Omental fat pad (tissue), 4 donors: ENCODE data around the gene CHPT1. TPM values are rescaled to one million over a fixed set of nuclear protein-coding genes. Genes with fewer than 3 reads are reported as not detected.

Experiments
- ATAC-seq: fragments of 150-250 bp; one replicate; pipeline ENCODE4 v1.9.1; 2016; ENCODE audit warnings: mild to moderate bottlenecking, moderate library complexity; ENCODE audit not compliant: low FRiP score
- DNase-seq: peaks from one replicate; pipeline ENCODE4 v3.0.0-alpha.2; 2019; ENCODE audit warnings: low spot score
- total RNA-seq, 4 donors: library from RNA; depleted of rRNA; stranded (reverse); fragments of >200 nt; gene quantifications; one replicate each; pipeline ENCODE4 v1.1.0, GENCODE V29; 2016
- TF ChIP-seq, protein P1 (sequence below), 3 donors: fragments of 450-650 bp; IDR thresholded peaks; one replicate each; pipeline ENCODE4 v1.5.1; 2016 to 2017; ENCODE audit warnings: antibody characterized with exemption in 3 of 3, mild to moderate bottlenecking in 3 of 3, moderate library complexity in 2 of 3

The CHPT1 gene
- total RNA-seq, 4 donors from 2014 or later = 43.8 to 107 (median 60.2) TPM

DNA sequence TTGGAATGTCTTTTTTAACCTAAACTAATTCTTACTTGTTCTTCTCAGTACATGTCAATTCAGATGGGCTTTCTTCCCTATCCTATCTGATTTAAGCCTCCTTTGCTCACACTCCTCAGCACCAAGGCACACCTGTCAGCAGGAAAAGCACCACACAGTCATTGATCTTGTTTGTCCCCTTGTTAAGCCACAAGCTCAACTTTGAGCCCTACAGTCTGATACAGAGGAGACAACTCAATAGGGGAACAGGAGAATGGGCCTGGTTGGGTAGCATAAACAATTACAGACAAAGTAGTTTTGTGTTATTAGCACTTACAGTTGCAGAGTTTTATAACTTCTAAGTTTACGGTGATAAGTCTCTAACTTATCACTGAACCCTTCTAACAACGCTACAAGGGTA lies 71.3 kb downstream of the CHPT1 start:
- ATAC-seq (no peak), DNase-seq (no peak)
- TF ChIP-seq, protein P1, sequence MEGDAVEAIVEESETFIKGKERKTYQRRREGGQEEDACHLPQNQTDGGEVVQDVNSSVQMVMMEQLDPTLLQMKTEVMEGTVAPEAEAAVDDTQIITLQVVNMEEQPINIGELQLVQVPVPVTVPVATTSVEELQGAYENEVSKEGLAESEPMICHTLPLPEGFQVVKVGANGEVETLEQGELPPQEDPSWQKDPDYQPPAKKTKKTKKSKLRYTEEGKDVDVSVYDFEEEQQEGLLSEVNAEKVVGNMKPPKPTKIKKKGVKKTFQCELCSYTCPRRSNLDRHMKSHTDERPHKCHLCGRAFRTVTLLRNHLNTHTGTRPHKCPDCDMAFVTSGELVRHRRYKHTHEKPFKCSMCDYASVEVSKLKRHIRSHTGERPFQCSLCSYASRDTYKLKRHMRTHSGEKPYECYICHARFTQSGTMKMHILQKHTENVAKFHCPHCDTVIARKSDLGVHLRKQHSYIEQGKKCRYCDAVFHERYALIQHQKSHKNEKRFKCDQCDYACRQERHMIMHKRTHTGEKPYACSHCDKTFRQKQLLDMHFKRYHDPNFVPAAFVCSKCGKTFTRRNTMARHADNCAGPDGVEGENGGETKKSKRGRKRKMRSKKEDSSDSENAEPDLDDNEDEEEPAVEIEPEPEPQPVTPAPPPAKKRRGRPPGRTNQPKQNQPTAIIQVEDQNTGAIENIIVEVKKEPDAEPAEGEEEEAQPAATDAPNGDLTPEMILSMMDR (IDR thresholded peaks at IDR 0.05) = no peak

DNA sequence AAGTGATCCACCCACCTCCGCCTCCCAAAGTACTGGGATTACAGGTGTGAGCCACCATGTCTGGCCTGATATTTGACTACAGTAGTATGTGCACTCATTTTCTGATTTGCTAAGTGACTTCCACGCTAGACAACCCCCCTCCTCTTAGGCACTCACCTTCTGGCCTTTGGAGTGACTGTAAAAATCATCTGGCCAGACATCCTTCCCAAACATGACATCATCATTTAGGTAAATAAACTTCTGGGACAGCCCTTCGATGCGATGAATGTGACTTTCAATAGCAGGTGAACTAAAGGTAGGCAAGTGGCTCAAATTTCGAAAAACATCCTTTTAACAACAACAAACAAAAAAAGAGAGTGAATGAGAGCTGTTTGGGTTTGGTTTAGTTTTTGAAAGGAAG lies 72.4 kb downstream of the CHPT1 start:
- no peak for ATAC-seq
- no peak for DNase-seq
- TF ChIP-seq, protein P1 (IDR thresholded peaks at IDR 0.05) = no peak

DNA sequence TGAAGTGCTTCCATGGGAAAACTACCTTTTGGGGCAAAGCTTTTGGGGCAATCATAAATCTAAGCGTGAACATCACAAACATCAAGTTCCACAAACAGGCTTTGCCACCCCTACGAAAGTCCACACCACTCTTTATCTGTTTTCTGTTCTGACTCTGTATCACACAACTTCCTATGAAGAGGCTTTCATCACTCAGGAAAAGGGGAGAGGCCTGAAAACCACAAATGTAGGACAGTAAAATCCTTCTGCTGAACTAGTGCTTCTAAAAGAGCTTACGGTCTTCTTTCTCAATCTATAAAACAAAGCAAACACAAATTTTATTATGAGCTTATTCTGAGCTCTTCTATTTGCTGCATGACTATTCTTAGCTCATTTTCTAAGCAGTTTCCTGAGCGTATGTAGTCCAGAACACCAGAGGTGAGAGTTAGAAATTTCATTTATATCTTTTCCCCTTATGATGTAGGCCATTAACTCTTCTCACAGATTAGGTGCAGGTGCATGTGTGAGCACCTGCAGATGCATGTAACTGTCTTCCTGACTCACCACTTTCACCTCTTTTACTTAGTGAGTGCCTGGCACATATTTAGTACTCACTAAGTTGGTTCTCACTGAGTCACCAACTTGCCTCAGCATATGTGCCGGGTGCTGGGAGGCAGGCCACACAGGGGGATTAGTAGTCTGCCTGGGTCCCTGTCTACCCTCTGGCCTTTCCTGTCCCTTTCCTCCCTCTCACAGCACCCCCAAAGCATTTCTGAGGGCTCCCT lies 74.8 kb downstream of the CHPT1 start:
- ATAC-seq (no peak), DNase-seq (no peak)
- TF ChIP-seq, protein P1 (IDR thresholded peaks at IDR 0.05) = no peak

DNA sequence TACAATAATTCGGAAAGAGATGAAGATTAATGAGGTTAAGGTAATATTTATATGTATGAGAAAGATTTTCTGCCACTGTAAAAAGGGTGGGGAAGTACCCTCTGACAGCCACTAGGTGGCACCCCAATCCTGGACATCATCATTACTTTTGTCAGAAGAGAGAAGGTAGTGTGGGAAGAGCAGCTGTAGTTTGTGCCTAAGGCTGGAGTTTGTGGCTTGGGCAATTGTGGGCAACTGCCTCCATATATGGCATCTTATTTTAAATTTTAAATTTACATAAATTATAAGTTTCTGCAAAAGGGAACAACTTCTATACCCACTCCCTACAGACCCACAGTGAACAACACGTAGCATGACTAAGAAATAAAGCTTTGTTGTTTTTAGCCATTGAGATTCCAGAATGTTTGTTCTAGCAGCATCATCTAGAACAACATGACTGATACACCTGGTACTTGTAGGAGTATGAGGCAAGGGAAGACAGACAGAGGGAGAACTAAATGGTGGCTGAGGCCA lies 76.3 kb downstream of the CHPT1 start:
- ATAC-seq (peak; percentile 64), DNase-seq (peak; percentile 26)
- TF ChIP-seq, protein P1 (IDR thresholded peaks at IDR 0.05) = peak in 2 of 3 donors; percentile 5 to 70

DNA sequence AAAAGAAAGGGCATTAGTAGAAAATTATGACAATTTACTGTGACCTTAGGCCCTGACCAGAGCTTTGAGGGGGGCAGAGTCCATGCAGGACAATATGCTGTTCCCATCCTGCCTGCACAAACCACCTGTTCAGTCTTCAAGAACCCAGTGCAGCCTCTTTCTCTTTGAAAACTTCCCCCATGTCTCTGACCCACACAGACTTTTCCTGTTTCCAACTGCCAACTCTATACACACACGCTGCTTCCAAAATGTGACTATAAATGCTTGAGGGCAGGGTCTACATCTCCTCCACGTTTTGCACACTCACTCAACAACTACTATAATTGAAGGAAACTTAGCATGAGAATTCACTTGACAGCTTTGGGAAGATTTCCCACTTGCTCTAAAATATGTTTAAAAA lies 78.4 kb downstream of the CHPT1 start:
- TF ChIP-seq, protein P1 (IDR thresholded peaks at IDR 0.05) = no peak
- DNase-seq (no peak), ATAC-seq (no peak)

DNA sequence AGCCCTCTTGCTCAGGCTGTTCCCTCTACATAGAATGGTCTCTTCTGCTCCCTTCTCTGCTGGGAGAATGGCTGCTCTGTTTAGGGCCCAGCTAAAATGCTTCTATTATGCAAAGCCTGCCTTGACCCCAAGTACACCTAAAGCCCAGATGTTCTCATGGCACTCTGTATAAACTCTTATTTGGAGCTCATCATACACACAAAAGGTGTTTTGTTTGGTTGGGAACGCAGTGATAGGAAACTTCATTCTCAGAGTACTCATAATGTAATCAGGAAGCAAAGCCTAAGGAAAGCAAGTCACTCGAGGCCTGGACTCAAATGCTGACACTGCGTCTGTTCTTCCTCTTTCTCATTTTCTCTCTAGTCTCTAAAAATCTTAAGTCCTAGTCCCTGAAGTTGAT lies 80.0 kb downstream of the CHPT1 start:
- TF ChIP-seq, protein P1 (IDR thresholded peaks at IDR 0.05) = no peak
- ATAC-seq (no peak), DNase-seq (no peak)

DNA sequence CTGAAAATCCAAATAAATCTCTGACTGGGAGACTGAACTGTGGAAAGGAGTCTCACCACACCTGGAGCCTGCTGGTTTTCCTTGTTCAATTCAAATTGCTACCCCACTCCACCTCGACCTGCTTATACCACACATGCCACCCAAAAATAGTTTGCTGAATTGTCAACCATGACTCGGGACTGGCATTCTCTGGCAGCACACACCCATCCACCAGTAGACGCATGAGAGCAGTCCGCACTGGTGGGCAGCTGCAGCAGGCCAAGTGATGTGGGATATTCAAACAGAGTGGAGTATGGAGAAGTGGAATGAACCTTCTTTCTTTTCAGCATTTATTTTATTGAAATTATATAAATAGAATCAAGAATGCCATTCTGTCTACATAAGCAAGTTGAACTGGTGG lies 80.5 kb downstream of the CHPT1 start:
- ATAC-seq (no peak), DNase-seq (no peak)
- TF ChIP-seq, protein P1 (IDR thresholded peaks at IDR 0.05) = no peak
